SK-N-SH treated with all-trans-retinoic acid at 6 μM for 48 hours (cell line): Measurements from ENCODE around the gene POU6F2.

Source experiments
- ARNTL ChIP-seq: fragments of 450-650 bp; formaldehyde crosslinking; IDR thresholded peaks from 2 replicates; pipeline ENCODE4 v1.5.0; 2020; ENCODE audit warnings: low read depth, mild to moderate bottlenecking, moderate library complexity, borderline replicate concordance
- ESRRG ChIP-seq: fragments of 250-450 bp; sonication (Bioruptor Pico); IDR thresholded peaks from 2 replicates; pipeline ENCODE4 v1.6.1; 2021; ENCODE audit warnings: mild to moderate bottlenecking
- ISL1 ChIP-seq: fragments of 250-450 bp; sonication (Bioruptor Pico); IDR thresholded peaks from 2 replicates; pipeline ENCODE4 v2.1.2; 2022; ENCODE audit warnings: mild to moderate bottlenecking, moderate library complexity
- SNAI2 ChIP-seq: fragments of 250-450 bp; sonication (Bioruptor Pico); IDR thresholded peaks from 2 replicates; pipeline ENCODE4 v1.5.0; 2020; ENCODE audit warnings: mild to moderate bottlenecking, moderate library complexity
- TSHZ2 ChIP-seq: fragments of 250-450 bp; sonication (Bioruptor Pico); IDR thresholded peaks from 2 replicates; pipeline ENCODE4 v1.5.0; 2020; ENCODE audit warnings: mild to moderate bottlenecking, moderate library complexity
- ZNF565 ChIP-seq: fragments of 450-650 bp; formaldehyde crosslinking; conservative IDR thresholded peaks from 2 replicates; pipeline ENCODE4 v1.5.0; 2020; ENCODE audit warnings: low read depth, mild to moderate bottlenecking, moderate library complexity
- TF ChIP-seq, protein P1 (sequence below): fragments of 250-450 bp; sonication (Bioruptor Pico); IDR thresholded peaks from 2 replicates; pipeline ENCODE4 v1.5.1; 2020; ENCODE audit warnings: low read depth, mild to moderate bottlenecking, moderate library complexity

DNA sequence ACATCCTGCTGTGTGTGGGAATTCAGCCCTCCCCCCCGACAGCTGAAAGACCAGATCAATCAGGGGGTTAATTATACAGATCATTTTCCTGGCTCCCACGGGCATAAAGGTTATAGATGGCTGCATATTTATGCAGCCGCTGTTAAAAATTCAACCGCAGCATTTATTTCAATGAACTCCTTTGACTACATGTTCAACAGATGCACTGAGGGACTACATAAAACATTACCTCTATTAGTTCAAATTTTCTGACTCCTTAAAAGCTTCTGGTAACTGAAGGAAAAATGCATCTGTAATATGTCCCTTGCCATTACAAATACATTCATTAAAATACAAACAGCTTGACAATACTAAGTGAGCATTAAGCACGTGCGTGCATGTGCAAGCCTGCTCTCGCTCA, 538.8 kb downstream of the POU6F2 start:
- TF ChIP-seq ISL1 (CRISPR knock-in tag), result no peak
- no peak for TF ChIP-seq ESRRG (CRISPR knock-in tag)
- TF ChIP-seq, protein P1, sequence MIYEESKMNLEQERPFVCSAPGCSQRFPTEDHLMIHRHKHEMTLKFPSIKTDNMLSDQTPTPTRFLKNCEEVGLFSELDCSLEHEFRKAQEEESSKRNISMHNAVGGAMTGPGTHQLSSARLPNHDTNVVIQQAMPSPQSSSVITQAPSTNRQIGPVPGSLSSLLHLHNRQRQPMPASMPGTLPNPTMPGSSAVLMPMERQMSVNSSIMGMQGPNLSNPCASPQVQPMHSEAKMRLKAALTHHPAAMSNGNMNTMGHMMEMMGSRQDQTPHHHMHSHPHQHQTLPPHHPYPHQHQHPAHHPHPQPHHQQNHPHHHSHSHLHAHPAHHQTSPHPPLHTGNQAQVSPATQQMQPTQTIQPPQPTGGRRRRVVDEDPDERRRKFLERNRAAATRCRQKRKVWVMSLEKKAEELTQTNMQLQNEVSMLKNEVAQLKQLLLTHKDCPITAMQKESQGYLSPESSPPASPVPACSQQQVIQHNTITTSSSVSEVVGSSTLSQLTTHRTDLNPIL (CRISPR knock-in tag), result no peak
- no peak for TF ChIP-seq SNAI2 (CRISPR knock-in tag)
- no peak for TF ChIP-seq ZNF565 (CRISPR knock-in tag)
- TF ChIP-seq TSHZ2, result no peak
- no peak for TF ChIP-seq ARNTL (CRISPR knock-in tag)
